NCI-H82 treated with DMSO at 0.1 percent for 48 hours (cell line): ENCODE measurements around the gene SLC19A1.
A peak's percentile ranks its signal among the peaks of the same experiment; 100 is the strongest.
"Not testable (repeated sequence)": the region's sequence is repeated elsewhere in the genome, so short reads cannot be mapped to it uniquely, and the experiment has no call there.

Experiments
- DNase-seq: peaks from one replicate; lab custom pipeline; 2025; ENCODE audit not compliant: unreplicated experiment; lab: John Stamatoyannopoulos, UW

SLC19A1 gene

DNA sequence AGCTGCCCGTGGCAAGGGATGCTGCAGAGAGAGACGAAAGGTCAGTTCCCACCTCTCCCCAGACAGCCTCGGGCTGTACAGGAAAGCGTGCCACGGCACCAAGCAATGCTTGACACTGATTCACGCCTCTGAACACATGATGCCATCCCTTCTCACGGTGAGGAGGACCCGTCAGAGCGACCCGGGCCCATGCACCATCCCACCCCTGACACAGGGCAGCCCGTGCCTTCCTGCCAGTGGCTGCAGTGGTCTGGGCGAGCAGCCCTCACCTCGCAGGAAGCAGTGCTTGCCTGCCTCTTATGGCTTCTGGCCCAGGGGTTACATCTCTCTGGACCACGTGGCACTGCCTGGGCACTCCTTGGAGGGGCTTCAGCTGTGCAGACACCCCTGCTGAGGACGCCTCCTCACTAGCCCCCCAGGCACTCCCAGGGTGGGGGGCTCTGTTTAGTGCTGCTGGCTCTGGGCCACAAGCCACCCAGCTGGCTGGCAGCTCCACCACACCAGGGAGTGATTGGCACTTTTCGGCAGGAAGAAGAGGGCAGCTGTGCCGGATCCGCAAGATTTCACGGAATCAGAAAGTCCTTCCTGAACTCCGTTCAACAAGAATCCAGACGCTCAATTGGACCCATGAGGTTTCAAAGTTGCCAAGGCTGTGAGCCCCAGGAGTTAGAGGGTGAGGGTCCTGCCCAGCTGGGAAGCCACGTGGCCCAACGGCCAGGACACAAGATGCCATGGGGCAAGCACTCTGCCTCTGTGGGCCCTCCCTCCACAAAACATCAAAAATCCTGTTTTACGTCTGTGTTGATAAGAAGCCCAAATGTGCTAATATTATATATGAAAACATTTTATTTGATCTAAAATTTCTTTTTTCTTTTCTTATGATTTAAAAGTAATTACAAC, 34.8 kb upstream of the SLC19A1 start:
- DNase-seq, result no peak

DNA sequence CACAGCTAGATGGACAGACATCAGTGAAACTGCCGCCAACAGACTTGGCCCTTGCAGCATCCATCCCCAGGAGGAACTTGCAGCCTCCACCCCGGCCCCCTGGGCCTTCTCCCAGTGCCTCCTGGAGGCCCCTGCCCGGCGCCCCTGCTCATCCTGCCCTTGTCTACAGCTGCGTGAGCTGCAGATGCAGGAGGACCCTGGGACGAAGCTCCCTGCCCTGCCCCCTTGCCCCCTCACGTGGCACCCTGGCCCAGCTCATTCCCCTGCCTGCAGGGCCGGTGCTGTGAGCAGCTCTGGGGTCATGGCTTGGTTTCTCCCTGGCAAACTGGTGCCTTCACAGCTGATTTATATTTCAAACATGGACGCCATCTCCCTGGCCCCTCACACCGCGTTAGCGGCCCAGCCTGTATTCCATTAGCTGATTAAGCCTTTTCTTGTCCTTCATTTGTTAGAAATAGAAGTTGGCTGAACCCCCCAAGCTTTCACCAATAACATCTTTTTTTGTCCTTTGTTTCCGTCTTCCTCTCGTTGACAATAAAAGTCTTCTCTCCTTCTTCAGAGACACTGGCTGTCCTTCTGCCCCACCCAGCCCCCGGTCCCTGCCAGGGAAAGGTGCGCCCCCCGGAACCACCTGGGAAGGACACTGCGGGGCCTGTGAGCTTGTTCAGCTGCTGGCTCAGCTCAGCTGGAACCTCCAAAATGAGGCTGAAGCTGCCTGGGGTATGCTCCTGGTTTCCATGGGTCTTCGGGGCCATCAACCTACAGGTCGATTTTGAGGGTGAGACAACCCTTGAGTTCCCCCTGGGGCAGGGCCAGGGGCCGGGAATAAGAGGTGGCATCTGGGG, 34.0 kb upstream of the SLC19A1 start:
- no peak for DNase-seq

DNA sequence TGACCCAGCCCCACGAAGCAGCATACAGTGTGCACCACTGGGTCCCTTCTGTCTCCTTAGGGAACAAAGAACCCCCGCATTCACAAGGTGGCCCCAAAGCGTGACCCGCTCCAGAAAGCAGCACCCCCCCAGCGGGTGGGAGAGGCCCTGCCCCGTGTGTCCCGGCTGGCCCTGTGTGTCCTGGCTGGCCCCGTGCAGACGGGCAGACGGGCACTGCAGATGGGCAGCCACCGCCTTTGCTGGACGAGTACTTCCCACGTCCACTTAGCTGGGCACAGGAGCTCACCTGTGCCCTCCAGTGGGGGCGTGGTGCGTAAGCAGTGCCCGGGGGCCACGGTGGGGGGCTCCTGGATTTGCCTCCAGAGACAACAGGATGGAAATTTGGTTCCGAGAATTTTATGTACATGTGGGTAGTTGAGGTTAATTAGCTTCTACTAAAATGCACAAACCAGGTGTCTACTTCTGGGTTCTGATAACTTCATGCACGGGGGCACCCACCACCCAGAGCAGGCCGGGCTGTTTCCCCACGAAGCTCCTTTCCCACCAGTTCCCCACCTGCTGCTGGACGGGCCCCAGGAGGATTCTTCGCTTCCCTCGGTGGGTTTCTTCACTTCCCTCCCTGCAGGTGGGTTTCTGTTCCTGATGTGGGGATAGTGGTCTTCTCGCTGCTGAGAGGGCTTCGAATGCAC, 33.2 kb upstream of the SLC19A1 start:
- no peak for DNase-seq

DNA sequence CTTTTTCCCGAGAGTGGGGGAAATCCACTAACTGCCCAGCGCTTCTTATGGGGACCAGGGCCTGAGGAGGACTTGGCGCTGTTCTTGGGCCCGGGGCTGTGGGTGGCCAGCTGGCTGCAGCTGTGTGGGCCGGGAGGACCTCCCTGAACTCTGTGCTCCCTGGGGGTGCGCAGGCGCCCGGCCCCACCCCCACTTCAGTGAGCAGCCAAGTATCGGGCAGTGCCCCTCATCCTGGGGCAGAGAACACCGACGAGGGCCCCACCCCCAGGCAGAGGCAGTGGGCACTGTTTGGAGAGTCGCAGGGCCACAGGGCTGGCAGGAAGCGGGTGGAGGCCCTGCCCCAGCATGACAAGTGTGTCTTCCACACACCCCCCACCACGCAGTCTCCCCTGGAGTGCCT, 32.5 kb upstream of the SLC19A1 start:
- no peak for DNase-seq

DNA sequence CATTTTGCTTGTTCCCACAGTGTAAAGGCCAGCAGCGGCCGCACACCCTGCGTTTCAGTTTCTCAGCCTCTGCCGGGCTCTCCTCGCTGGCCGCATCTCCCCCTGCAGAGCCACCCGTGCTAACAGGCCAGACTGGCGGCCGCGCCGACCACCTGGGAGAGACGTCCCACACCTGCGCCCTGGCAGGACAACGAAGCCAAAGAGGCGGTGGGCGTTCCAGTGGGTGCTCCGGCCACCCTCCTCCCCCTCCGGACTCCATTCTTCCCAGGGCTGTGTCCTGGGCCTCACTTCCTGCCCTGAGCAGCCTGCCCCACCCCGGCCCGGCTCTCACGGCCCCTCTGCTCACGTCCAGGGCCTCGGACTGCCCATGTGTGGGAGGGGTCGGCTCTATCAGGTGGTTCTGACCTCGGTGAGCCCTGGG, 31.9 kb upstream of the SLC19A1 start:
- DNase-seq, result no peak

DNA sequence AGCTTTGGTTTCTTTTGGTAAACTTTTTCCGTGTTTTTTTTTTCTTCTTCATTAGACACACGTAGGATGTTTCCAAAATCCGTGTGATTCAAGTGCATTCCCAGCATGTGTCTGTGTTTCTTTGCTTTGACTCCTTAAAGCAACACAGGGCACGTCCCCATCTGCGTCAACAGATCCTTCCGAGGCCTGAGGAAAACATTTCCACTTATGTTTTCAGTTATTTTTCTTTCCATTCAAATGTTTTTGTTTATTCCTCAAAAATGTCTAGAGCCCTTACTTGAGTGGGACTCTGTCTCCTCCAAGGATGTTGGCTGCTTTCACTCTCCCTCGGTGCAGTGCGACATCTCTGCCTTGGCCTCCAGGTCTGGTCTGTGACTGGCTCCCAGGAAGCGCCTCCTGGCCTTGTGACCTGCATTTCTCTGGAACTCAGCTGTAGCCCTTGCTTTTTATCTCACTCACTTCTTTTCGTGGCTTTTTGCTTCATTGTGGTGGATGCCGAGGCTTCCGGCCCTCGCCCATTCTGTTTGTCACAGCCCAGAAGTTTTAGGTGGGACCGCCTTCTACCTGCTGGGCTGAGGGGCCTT, 31.3 kb upstream of the SLC19A1 start:
- no peak for DNase-seq

DNA sequence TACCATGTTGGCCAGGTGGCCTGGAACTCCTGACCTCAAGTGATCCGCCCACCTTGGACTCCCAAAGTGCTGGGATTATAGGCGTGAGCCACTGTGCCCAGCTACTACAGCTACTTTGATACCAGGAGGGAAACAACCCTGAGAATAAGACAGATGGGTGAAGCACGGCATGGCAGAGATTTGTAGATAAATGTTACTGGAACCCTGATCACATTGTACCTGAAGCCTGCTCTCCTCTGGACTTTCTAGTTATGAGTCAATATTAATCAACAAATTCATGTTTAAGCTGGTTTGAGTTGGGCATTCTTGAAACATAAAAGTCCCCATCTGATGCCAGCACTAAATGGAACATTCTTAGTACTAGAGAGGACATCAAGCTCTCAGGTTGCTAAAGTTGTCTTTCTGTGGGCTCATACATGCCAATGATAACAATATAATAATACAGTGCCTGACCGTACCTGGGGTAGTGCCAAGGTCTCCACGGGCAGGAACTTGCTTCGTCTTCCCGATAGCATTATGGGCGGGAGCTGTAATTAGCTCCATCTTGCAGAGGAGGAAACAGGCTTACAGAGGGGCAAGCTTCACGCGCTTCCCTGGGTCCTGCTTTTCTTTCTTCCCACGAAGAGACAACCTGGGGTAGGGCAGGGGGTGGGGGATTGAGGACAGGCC, 30.7 kb upstream of the SLC19A1 start:
- no peak for DNase-seq

DNA sequence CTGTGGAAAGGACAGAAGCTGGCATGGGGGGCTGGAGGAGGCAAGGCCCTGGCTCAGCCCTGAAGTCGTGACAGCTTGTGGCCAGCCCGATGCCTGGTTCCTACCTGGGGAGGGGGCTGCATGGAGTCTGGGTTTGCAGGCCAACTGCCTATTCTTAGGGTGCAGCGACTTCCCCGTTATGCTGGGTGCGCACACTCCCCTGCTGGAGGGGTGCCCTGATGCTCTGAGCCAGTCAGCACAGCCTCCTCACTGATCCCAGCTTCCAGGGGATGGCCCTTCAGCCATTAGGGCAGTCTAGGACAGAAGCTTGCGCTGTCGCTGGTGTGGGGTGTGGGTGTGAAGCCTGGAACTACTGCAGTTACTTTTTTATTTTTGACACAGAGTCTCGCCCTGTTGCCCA, 30.0 kb upstream of the SLC19A1 start:
- DNase-seq, result no peak

DNA sequence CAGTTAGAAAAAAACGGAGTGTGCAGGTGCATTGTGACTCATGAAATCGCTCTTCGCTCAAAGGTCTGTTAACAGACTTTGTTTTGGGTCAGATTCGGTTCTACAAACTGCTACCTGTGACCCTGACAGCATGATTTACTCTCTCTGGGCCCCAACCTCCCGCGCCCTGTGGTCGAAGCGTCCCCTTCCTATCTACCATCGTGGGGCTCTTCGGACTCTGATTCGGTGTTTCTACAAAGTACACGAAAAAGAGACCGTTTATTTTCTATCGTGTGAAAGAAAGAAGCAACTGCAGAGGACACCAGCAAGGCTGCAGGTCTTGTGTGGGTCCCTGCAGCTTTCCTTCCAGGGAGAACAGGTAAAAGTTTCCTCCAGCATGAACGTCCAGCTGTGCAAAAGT, 29.4 kb upstream of the SLC19A1 start:
- no peak for DNase-seq

DNA sequence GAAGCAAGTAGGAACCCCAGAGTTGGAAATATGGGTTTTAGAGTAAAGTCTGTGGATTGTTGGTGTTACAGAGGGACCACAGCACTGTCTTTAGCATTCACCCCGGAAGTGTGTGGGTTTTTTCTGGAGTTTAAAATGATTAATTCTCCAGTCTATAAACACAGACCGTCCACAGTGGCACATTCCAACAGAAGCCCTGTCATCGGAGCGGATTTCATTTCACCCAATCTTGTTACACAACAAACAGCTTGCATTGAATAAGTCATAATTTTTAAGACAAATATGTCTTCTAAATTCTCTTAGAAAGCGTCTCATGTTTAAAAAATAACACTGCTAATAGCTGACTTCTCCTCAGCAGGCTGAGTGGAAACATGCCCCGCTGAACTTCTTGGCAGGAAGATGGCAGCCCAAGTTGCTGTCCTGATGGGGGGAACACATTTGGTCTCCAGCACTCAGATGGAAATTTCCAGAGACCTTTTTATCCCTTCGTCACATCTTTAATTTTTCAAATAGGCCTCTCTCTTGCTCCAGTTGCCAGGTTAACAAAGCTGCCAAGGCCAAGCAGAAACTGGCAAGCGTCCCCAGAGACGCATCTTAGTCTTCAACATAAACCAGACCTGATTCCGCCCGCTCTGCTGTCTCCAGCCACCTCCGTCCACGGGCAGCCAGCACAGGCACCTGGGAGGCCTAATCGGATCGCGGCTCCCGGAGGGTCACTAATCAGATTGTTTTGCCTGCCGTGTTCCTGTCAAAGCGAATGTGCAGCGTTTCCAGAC, 28.8 kb upstream of the SLC19A1 start:
- peak; percentile 52 for DNase-seq

DNA sequence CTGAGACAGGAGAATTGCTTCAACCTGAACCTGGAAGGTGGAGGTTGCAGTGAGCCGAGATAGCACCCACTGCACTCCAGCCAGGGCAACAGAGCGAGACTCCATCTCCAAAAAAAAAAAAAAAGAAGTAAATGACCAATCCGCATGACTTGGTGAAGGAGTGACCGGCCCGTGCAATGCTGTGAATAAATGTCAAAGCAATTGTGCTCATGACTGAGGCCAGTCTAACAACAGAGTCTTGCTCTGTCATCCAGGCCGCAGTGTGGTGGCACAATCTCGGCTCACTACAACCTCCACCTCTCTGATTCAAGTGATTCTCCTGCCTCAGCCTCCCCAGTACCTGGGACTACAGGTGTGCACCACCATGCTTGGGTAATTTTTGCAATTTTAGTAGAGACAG, 27.8 kb upstream of the SLC19A1 start:
- no peak for DNase-seq

DNA sequence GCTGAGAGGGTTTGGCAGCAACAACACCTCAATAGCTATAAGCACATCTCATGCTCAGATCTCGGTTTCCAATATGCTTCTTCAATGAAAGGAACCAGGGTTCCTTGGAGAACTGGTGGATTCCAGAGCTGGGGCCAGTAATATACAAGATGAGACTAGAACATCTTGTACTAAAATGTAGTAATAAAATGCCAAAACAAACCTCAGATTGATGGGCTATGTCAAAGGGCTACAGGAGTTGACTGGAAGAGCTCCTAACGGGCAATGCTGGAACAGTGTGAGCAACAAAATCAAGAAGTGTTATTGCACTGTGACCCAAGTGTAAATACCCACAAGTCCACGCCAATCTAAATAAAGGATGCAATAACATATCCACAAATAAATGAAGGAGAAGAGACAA, 26.1 kb upstream of the SLC19A1 start:
- no peak for DNase-seq

DNA sequence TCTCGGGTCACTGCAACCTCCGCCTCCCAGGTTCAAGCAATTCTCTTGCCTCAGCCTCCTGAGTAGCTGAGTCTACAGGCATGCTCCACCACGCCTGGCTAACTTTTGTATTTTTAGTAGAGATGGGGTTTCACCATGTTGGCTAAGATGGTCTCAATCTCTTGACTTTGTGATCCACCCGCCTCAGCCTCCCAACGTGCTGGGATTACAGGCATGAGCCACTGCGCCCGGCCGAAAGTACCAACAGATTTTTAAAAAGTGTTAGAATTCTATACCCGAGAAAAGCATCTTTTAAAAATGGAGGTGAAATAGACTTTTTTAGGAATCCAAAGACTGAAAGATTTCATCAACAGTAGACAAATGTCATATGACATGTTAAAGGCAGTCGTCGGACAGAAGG, 21.9 kb upstream of the SLC19A1 start:
- not testable (repeated sequence) for DNase-seq

DNA sequence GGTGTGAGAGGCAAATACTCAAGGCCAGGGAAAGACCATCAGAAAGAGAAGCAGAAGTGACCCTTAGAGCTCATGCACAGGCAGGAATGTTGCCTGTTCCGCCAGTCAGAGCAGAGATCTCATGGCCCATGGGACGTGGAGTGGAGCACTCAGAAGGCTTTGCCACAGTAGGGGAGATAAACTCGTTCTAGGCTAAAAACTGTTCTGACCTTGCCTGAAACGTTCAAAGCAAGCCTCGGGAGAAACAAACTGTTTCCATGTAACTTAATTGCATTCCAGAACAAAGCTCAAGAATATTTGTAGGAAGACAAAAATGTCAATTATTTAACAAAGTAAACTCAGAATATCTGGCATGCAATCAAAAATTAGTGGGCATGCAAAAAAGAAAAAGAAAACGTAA, 20.7 kb upstream of the SLC19A1 start:
- no peak for DNase-seq

DNA sequence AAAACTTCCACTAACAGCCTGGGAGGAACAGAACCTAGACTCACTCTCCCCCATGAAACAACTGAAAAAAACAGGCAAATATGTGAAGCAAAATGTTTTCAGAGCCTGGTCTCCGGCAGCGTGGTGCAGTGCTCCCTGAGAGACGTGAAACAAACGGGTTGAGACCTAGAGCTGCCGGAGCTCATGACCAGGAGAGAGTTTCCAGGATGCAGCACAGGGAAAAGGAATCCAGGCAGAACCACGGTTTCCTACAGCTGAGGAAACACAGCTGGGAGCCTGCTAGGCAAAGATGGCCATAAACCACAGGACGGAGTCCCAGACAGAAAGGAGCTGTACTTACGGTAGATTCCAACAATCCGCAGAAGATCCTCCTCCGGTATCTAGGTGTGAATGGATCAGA, 20.2 kb upstream of the SLC19A1 start:
- no peak for DNase-seq

DNA sequence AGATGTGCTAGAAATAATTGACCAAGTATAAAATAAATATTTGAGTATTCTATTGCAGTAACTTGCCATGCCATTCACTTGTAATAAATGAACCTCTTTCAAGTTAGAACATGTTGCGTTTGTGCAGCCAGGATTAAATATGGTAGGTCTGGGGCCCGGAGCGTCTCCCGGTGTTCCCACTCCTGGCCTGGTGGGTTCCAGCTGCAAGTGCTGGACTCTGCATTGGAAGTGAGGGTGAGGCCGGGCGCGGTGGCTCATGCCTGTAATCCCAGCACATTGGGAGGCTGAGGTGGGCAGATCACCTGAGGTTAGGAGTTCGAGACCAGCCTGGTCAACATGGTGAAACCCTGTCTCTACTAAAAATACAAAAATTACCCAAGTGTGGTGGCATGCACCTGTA, 19.0 kb upstream of the SLC19A1 start:
- DNase-seq, result not testable (repeated sequence)

DNA sequence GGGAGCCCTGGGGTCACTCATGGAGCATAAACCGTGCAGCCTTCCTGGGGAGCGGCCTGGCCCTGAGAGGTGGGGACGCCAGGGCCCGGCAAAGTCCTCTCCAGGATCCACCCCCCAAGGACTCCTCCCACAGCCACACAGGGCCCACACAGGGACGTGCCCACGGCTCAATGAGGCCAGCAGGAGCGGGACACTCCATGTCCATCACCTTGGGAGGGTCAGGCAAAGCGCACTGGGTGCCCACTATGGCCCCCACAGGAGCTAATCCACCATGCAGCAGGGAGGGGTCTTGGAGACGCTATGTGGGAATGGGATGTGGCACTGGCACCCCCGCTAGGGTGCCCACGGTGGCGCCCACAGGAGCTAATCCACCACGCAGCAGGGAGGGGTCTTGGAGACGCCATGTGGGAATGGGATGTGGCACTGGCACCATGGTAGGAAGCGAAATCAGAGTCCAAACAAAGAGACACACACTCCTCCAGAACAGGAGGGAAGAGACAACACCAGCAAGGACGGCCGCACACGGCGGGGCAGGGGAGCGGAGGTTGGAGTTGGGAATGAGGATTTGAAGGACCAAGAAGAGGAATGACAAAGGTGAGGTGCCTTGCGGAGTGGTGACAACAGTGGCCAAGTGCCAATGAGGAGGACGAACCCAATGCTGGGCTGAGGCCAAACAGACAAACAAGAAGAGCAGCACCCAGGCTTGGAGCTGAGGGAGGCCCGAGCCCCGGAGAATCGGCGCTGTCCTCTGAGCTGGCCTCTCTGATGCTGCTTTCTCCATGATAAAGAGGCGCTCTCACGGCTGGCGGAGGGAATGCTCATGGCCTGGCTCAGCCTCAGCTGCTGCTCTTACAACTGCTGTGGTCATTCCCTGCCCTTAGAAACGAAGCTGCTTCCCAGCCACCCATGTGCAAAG, 18.1 kb upstream of the SLC19A1 start:
- DNase-seq, result no peak

DNA sequence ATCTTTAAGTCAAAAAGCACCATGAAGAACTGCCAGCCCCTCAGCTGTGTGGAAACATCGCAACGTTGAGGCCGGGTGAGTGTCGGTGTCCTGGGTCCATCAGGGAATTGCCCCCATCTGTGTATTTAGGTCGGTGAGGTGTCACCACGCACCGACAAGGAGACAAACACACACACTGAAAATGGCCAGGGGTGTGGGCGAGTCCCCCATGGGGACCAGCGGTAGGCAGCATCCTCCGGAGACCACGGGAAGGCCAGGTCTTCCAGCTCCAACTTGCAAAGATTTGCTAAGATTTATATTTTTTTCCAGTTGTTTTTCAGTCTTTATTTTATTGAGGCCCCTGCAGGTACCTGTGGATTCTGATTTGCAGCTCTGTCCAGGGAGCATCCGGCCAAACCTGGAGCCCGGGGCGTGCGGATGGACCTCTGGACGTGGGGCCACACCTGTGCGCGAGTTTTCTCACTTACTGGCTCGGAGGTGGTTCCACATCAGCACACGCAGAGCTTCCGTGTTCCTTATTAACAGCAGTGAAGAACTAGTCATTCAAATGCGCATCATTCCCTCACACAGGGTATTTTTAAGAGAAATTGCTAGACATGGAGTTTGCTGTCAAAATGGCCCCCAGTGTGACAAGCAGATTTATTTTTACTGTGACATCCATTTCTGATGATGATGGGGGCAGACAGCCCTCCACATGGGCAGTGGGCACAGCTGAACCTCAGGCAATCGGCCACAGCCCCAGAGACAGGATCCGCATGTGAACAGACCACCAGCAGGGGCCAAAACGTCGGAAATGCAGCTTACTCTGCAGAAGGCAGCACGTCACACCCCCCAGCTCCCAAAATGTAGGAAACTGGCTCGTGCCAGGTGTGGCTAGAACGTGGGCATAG, 17.2 kb upstream of the SLC19A1 start:
- no peak for DNase-seq
